Right lobe of liver (tissue), 6 donors: Measurements from ENCODE around the gene OPCML. TPM values are rescaled to one million over a fixed set of nuclear protein-coding genes. Genes with fewer than 3 reads are reported as not detected.

Experiments
- ATAC-seq, 4 donors: fragments of 200-7000 bp; cut with Tn5 transposase; one replicate each; pipeline ENCODE4 v1.9.1; 2020; ENCODE audit warnings: mild to moderate bottlenecking in 4 of 4, moderate library complexity in 4 of 4
- DNase-seq, 3 donors: peaks; one replicate each; pipeline ENCODE4 v3.0.0-alpha.2; 2020
- H3K27ac ChIP-seq, 3 donors: fragments of 200-600 bp; one replicate each; pipeline ENCODE4 v1.8.0; 2022
- H3K27me3 ChIP-seq, 2 donors: fragments of 200-600 bp; one replicate each; pipeline ENCODE4 v1.8.0; 2022
- H3K36me3 ChIP-seq, 4 donors: fragments of 200-600 bp; sonication (generic) in 1 of 4; one replicate each; pipeline versions ENCODE4 v1.5.1 to v1.8.0; 2017 to 2022; ENCODE audit warnings: control low read depth in 1 of 4
- H3K4me1 ChIP-seq, 4 donors: fragments of 200-600 bp; sonication (generic) in 1 of 4; one replicate each; pipeline versions ENCODE4 v1.5.1 to v1.8.0; 2017 to 2022; ENCODE audit warnings: control low read depth in 1 of 4
- H3K4me3 ChIP-seq, 3 donors: fragments of 200-600 bp; one replicate each; pipeline ENCODE4 v1.8.0; 2022
- H3K9me3 ChIP-seq, 4 donors: fragments of 200-600 bp; sonication (generic) in 1 of 4; one replicate each; pipeline versions ENCODE4 v1.5.1 to v1.8.0; 2017 to 2022; ENCODE audit warnings: control low read depth in 1 of 4
- CTCF ChIP-seq, 4 donors: fragments of 200-600 bp in 3 of 4; fragments of 450-650 bp in 1 of 4; IDR thresholded peaks; one replicate each; pipeline versions ENCODE4 v1.5.1 to v1.8.0; 2016 to 2022; ENCODE audit warnings: antibody characterized with exemption in 4 of 4, mild to moderate bottlenecking in 2 of 4
- POLR2A ChIP-seq: fragments of 450-650 bp; IDR thresholded peaks from one replicate; pipeline ENCODE4 v1.6.1; 2017; ENCODE audit warnings: antibody characterized with exemption, mild to moderate bottlenecking
- WGBS: methylation state at CpG from one replicate; pipeline ENCODE4 v1.1.6; 2018; ENCODE audit warnings: low coverage, low lambda C conversion rate; ENCODE audit not compliant: insufficient coverage; ENCODE audit errors: missing lambda C conversion rate; 5-methylcytosine and 5-hydroxymethylcytosine counted together
- intact Hi-C, 2 donors: fragments of 100-400 bp; cut with DNase I; formaldehyde crosslinking; loops; one replicate each; pipeline versions ENCODE4 v1.11.2 to v1.14.1; 2022
- total RNA-seq, 6 experiments: library from RNA; depleted of rRNA in 2 of 6; stranded (reverse); fragments of >200 nt in 2 of 6; fragmentation: NEBNext Ultra II Directional in 3 of 6; extraction: Animal tissue kit (Norgen Biotek cat#: 25700) in 3 of 6; gene quantifications; one replicate each; pipeline versions ENCODE4 v1.1.0 to v1.2.4, GENCODE V29; 2016 to 2023
- donor health status: DM: no; HTN: yes; CAD: no.
- donor health status: DM: no; HTN: no; CAD: no.
- donor health status: DM: no; HTN: no; CAD: no.
- donor health status: DM: no; HTN: yes; CAD: no.
- donor health status: DM: no; HTN: yes; CAD: no.

The OPCML gene
- total RNA-seq, 6 experiments from 2014 or later, result 0.11 TPM; not detected in 5

DNA sequence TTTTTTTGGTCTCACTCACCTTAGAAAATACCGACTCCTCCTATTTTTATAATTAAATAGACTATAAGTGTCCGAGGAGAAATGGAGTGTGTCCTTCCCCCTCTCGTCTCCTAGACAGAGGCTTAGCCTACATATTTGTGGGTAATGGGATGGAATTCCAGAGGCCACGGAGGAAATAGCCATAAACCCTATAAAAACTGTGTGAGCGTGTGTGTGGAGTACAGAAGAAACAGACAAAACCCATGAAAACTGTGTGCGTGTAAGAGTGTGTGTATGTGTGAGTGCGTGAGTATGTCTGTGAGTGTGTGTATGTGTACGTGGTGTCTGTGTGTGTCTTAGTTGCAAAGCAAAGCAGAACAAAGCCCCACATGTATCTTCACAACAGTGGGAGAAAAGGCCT is 883.5 kb downstream of the OPCML start:
- intact Hi-C loops, result no loop called here
- Histone ChIP-seq H3K4me3 (no peak overlapping the region), H3K9me3 (no peaks in the 10 kb centered on the region), H3K27me3 (no peaks in the 10 kb centered on the region), H3K4me1 (no peaks in the 10 kb centered on the region), H3K27ac (no peak overlapping the region), H3K36me3 (no peaks in the 10 kb centered on the region)
- TF ChIP-seq POLR2A (no peak), CTCF (IDR thresholded peaks at IDR 0.05) (no peak)
- whole genome bisulfite sequencing, result 82% methylated on average over 8 of the region's 8 CpGs
- no peak for DNase-seq
- no peak for ATAC-seq

DNA sequence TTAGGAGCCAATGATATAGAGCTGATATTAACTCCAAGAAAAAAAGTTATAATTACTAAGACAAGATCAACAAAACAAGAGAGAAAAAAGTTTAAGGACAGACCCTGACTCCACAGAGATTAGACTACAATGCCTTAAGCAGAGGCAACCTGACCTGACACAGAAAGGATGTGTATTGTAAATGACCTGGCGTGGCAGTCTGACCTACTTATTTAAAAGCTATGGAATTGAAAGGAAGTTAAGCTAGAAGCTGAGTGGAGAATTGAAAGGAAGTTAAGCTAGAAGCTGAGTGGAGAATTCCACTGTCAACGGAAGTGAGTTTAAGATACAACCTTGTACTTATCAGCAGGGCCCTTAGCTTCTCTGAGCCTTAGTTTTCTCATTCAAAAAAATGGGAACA is 885.4 kb downstream of the OPCML start:
- Histone ChIP-seq H3K36me3 (no peaks in the 10 kb centered on the region), H3K4me1 (no peaks in the 10 kb centered on the region), H3K4me3 (no peak overlapping the region), H3K9me3 (no peaks in the 10 kb centered on the region), H3K27ac (no peak overlapping the region), H3K27me3 (no peaks in the 10 kb centered on the region)
- intact Hi-C loops, result no loop called here
- 49% methylated on average over 2 of the region's 2 CpGs for WGBS
- ATAC-seq, result peak; percentile 50 to 78 (median 67)
- TF ChIP-seq CTCF (IDR thresholded peaks at IDR 0.05), result no peak
- TF ChIP-seq POLR2A, result no peak
- DNase-seq, result no peak

DNA sequence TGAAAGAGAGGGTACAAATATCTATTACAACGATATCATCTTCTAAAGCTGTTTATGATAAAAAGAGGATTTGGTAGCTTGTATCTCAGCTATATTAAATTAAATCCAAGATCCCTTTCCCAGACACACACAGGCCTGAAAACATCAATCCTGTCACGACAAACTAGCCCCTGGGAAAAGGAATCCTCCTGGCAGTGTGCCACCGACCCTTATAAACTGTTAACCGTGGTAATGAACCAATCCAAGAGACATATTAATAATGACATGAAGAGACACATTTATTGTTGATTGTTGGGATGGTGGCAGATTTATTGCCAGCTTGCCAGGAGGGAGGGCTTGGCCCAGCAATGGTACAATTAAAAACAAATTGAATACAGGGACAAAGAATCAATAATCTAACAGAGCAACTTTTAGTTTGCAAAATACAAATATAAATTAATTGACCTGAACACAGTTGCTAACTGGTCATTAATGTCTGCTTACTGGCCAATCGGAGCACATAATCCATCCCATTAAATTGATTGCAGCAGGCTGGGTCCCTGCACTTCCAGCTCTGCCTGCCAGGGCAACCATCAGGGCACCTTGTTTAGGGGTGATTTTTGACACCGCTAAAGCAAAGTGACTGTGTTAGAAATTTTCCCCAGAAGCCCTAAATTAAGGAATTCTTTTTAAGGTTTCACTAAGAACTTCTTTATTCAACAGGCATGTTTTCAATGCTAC is 887.6 kb downstream of the OPCML start:
- 68% methylated on average over 5 of the region's 6 CpGs for WGBS
- TF ChIP-seq CTCF (IDR thresholded peaks at IDR 0.05) (no peak), POLR2A (no peak)
- H3K27ac ChIP-seq, result no peak overlapping the region

GRCh38 chr11:132643239-132643638 is 889.1 kb downstream of the OPCML start:
- Histone ChIP-seq H3K4me3 (no peak overlapping the region), H3K9me3 (no peaks in the 10 kb centered on the region), H3K36me3 (no peaks in the 10 kb centered on the region), H3K4me1 (no peaks in the 10 kb centered on the region), H3K27me3 (no peaks in the 10 kb centered on the region), H3K27ac (no peak overlapping the region)
- TF ChIP-seq CTCF (IDR thresholded peaks at IDR 0.05) (no peak), POLR2A (no peak)
- intact Hi-C loops, result no loop called here
- ATAC-seq, result no peak
- 50% methylated on average over 4 of the region's 9 CpGs for WGBS
- DNase-seq, result no peak

More for the DNA sequence above, 887.6 kb downstream of the OPCML start:
- Histone ChIP-seq H3K9me3 (no peaks in the 10 kb centered on the region), H3K27me3 (no peaks in the 10 kb centered on the region), H3K4me1 (no peaks in the 10 kb centered on the region), H3K36me3 (no peaks in the 10 kb centered on the region), H3K4me3 (no peak overlapping the region)
- intact Hi-C loops, result no loop called here
- DNase-seq (no peak), ATAC-seq (no peak)
